PC-3 (cell line): ENCODE results near the gene SYCP2L.

Experiments
- CTCF ChIP-seq: fragments of 300-600 bp; sonication (generic); conservative IDR thresholded peaks from 2 replicates; pipeline ENCODE4 v1.5.1; 2017; ENCODE audit warnings: antibody characterized with exemption, low read depth, mild to moderate bottlenecking, low read length
- EZH2 ChIP-seq: fragments of 300-600 bp; sonication (generic); IDR thresholded peaks from one replicate; pipeline ENCODE4 v1.6.1; 2017; ENCODE audit warnings: antibody characterized with exemption, mild to moderate bottlenecking, low read length; ENCODE audit not compliant: unreplicated experiment
- EZH2phosphoT487 ChIP-seq: fragments of 300-600 bp; sonication (generic); IDR thresholded peaks from 2 replicates; pipeline ENCODE4 v1.6.1; 2018; ENCODE audit warnings: mild to moderate bottlenecking, antibody characterized with exemption, low read length, borderline replicate concordance

- TF ChIP-seq CTCF = no peak
- no peak for TF ChIP-seq EZH2
- no peak for TF ChIP-seq EZH2phosphoT487
These were observed 17.2 kb downstream of the SYCP2L start for GRCh38 chr6:10904015-10904414.
